ENCODE data around the gene KDM3B. TPM values are rescaled to one million over a fixed set of nuclear protein-coding genes. Genes with fewer than 3 reads are reported as not detected.
"Not testable (repeated sequence)": the region's sequence is repeated elsewhere in the genome, so short reads cannot be mapped to it uniquely, and the experiment has no call there.

Gene KDM3B
- total RNA-seq, 1 donor from 2014 or later: 97.7 TPM

DNA sequence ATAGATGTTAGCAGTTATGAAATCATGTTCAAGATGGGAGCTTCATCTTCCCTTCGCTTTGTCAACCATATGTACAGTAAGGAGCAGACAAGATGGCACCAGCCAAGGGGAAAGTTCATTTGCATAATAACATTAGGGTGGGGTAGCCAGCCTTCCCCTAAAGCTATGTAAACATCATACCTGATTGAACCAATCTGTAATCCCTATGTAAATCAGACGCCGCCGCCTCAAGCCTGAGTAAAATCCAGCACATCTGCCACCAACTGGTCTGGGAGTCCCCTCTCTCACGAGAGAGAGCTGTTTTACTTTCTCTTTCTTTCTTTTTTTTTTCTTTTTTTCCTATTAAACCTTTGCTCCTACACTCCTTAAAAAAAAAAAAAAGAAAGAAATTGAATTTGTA is 55.5 kb downstream of the KDM3B start:
- Mint-ChIP-seq H3K9me3 (no peaks in the 10 kb centered on the region), H3K36me3 (peaks cover 38% of the 10 kb centered on the region), H3K27me3 (no peaks in the 10 kb centered on the region), H3K4me1 (ENCODE audit: unreplicated experiment) (no peaks in the 10 kb centered on the region), H3K27ac (peak overlapping the region; percentile 15), H3K4me3 (no peak overlapping the region)
- DNase-seq (ENCODE audit: extremely low spot score, unreplicated experiment): no peak
- TF ChIP-seq, protein P1, sequence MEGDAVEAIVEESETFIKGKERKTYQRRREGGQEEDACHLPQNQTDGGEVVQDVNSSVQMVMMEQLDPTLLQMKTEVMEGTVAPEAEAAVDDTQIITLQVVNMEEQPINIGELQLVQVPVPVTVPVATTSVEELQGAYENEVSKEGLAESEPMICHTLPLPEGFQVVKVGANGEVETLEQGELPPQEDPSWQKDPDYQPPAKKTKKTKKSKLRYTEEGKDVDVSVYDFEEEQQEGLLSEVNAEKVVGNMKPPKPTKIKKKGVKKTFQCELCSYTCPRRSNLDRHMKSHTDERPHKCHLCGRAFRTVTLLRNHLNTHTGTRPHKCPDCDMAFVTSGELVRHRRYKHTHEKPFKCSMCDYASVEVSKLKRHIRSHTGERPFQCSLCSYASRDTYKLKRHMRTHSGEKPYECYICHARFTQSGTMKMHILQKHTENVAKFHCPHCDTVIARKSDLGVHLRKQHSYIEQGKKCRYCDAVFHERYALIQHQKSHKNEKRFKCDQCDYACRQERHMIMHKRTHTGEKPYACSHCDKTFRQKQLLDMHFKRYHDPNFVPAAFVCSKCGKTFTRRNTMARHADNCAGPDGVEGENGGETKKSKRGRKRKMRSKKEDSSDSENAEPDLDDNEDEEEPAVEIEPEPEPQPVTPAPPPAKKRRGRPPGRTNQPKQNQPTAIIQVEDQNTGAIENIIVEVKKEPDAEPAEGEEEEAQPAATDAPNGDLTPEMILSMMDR (conservative IDR thresholded peaks at IDR 0.05): no peak

DNA sequence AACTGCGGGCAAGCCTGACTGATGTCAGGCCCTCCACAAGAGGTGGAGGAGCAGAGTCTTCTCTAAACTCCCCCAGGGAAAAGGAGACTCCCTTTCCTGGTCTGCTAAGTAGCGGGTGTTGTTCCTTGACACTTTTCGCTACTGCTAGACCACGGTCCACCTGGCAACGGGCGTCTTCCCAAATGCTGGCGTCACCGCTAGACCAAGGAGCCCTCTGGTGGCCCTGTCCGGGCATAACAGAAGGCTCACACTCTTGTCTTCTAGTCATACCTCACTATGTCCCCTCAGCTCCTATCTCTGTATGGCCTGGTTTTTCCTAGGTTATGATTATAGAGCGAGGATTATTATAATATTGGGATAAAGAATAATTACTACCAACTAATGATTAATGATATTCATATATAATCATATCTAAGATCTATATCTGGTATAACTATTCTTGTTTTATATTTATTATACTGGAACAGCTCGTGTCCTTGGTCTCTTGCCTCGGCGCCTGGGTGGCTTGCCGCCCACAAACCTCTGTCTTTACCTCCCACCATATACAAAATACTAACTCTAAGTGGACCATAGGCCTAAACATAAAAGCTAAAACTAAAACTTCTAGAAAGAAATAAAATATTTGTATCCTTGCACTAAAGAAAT is 58.6 kb downstream of the KDM3B start:
- H3K4me1 Mint-ChIP-seq (ENCODE audit: unreplicated experiment); H3K27me3 Mint-ChIP-seq; H3K4me3 Mint-ChIP-seq; DNase-seq (ENCODE audit: extremely low spot score, unreplicated experiment); H3K27ac Mint-ChIP-seq; H3K9me3 Mint-ChIP-seq: not testable (repeated sequence)
- peaks cover 29% of the 10 kb centered on the region for H3K36me3 Mint-ChIP-seq
- TF ChIP-seq, protein P1 (conservative IDR thresholded peaks at IDR 0.05): peak; percentile 70

DNA sequence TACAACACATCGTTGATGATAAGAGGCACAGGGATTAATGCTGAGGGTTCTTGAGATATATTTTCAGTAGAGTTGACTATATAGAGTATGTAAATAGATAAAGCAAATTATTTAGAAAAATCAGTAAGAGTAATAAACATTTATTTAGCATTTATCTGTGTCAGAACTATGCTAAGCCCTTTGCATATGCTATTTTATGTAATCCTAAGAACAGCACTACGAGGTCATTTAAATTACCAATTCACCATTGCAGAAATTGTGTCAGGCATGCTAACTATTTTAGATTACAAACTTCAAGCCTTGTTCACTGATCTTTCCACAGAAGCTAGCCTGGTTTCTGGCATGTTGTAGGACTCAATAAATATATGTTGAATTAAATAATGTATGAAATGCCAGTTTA is 66.0 kb downstream of the KDM3B start:
- H3K4me3 Mint-ChIP-seq: no peak overlapping the region
- TF ChIP-seq, protein P1 (conservative IDR thresholded peaks at IDR 0.05): no peak
- H3K36me3 Mint-ChIP-seq: peaks cover 27% of the 10 kb centered on the region
- no peaks in the 10 kb centered on the region for H3K27me3 Mint-ChIP-seq
- no peak overlapping the region for H3K27ac Mint-ChIP-seq
- H3K9me3 Mint-ChIP-seq: no peaks in the 10 kb centered on the region
- no peak for DNase-seq (ENCODE audit: extremely low spot score, unreplicated experiment)
- H3K4me1 Mint-ChIP-seq (ENCODE audit: unreplicated experiment): no peaks in the 10 kb centered on the region

DNA sequence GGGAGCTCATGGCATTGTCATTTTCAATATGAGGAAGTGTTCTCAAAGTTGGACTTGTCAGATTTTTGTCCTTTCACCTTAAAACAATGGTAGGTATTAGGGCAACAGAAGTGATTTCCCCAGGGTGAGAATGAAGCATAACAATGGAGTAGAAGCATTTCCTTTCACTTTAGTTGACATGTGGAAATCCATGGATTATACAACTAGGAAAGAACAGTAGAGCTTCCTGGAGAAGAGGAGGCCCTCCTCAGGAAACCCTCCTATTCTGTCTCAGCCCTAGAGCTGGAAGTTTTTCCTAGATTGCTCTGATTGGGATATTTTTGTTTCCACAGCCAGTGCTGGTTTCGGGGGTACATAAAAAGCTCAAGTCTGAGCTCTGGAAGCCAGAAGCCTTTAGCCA is 72.6 kb downstream of the KDM3B start:
- peaks cover 37% of the 10 kb centered on the region for H3K36me3 Mint-ChIP-seq

DNA sequence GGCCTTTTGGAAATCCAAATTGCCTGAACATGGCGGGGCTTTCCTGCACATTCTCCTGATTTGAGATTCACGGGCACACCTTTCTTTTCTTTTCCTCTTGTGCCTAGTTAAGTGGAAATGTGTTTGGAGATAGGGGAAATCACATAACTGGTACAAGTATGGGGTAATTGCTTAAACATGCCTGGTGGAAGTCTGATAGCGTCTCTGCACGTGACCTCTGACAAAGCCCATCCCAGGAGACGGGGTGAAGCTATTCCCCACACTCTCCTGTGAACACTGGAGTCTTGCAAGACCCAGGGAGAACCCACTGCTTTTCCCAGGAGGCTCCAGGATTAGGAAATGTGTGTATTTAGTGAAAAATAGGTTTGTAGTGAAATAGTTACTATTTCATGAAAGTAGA is 83.5 kb downstream of the KDM3B start:
- Mint-ChIP-seq H3K27ac (no peak overlapping the region), H3K4me1 (ENCODE audit: unreplicated experiment) (peaks cover 21% of the 10 kb centered on the region), H3K4me3 (no peak overlapping the region), H3K9me3 (no peaks in the 10 kb centered on the region), H3K27me3 (no peaks in the 10 kb centered on the region), H3K36me3 (peaks cover 30% of the 10 kb centered on the region)
- TF ChIP-seq, protein P1 (conservative IDR thresholded peaks at IDR 0.05): no peak
- no peak for DNase-seq (ENCODE audit: extremely low spot score, unreplicated experiment)

More for the DNA sequence above, 72.6 kb downstream of the KDM3B start:
- H3K4me3 Mint-ChIP-seq: no peak overlapping the region
- H3K9me3 Mint-ChIP-seq: no peaks in the 10 kb centered on the region
- TF ChIP-seq, protein P1 (conservative IDR thresholded peaks at IDR 0.05): no peak
- H3K4me1 Mint-ChIP-seq (ENCODE audit: unreplicated experiment): no peaks in the 10 kb centered on the region
- H3K27ac Mint-ChIP-seq: no peak overlapping the region
- no peaks in the 10 kb centered on the region for H3K27me3 Mint-ChIP-seq
- no peak for DNase-seq (ENCODE audit: extremely low spot score, unreplicated experiment)

All from type B pancreatic cell (in vitro differentiated cells).